GM23338 (cell line): Measurements from ENCODE around the gene EXOC6B.

Source experiments
- CREB1 ChIP-seq: fragments of 250-450 bp; sonication (Bioruptor Pico); IDR thresholded peaks from 2 replicates; pipeline ENCODE4 v1.5.0; 2020; ENCODE audit warnings: low read depth, mild to moderate bottlenecking, moderate library complexity
- CTCF ChIP-seq, 2 experiments: fragments of 200-600 bp in 1 of 2; sonication (generic) in 1 of 2; conservative IDR thresholded peaks; 2 replicates each; pipeline versions ENCODE4 v1.5.1 to v1.6.1; 2016 to 2017; ENCODE audit warnings: antibody characterized with exemption in 2 of 2, low read depth in 2 of 2, mild to moderate bottlenecking in 2 of 2, moderate library complexity in 1 of 2
- EZH2 ChIP-seq: fragments of 200-600 bp; sonication (generic); IDR thresholded peaks from one replicate; pipeline ENCODE4 v1.8.0; 2017; ENCODE audit warnings: antibody characterized with exemption, mild to moderate bottlenecking, low read depth; ENCODE audit not compliant: unreplicated experiment
- EZH2phosphoT487 ChIP-seq: fragments of 200-600 bp; sonication (generic); IDR thresholded peaks from one replicate; pipeline ENCODE4 v1.8.1; 2018; ENCODE audit warnings: antibody characterized with exemption; ENCODE audit not compliant: unreplicated experiment
- JUNB ChIP-seq: IDR thresholded peaks from one replicate; pipeline ENCODE4 v1.6.1; 2016; ENCODE audit warnings: antibody characterized with exemption; ENCODE audit not compliant: unreplicated experiment
- NANOG ChIP-seq: IDR thresholded peaks from 2 replicates; pipeline ENCODE4 v1.6.1; 2016; ENCODE audit warnings: antibody characterized with exemption, borderline replicate concordance
- POLR2AphosphoS5 ChIP-seq: IDR thresholded peaks from 2 replicates; pipeline ENCODE4 v1.6.1; 2016; ENCODE audit warnings: antibody characterized with exemption, low read depth
- REST ChIP-seq: IDR thresholded peaks from one replicate; pipeline ENCODE4 v1.6.1; 2018; ENCODE audit warnings: antibody characterized with exemption; ENCODE audit not compliant: unreplicated experiment
- STAT1 ChIP-seq: IDR thresholded peaks from one replicate; pipeline ENCODE4 v1.6.1; 2016; ENCODE audit warnings: antibody characterized with exemption; ENCODE audit not compliant: unreplicated experiment
- ZNF114 ChIP-seq: fragments of 250-450 bp; sonication (Bioruptor Pico); IDR thresholded peaks from 2 replicates; pipeline ENCODE4 v1.5.0; 2020; ENCODE audit warnings: mild to moderate bottlenecking, moderate library complexity
- ZNF462 ChIP-seq: fragments of 250-450 bp; sonication (Bioruptor Pico); IDR thresholded peaks from 2 replicates; pipeline ENCODE4 v1.5.0; 2020; ENCODE audit warnings: mild to moderate bottlenecking, moderate library complexity

- TF ChIP-seq CTCF (conservative IDR thresholded peaks at IDR 0.05; ENCODE audit: low read depth in 2 of 2), result no peak
- no peak for TF ChIP-seq EZH2
- no peak for TF ChIP-seq EZH2phosphoT487
- no peak for TF ChIP-seq POLR2AphosphoS5
- no peak for TF ChIP-seq REST
- no peak for TF ChIP-seq ZNF114 (CRISPR knock-in tag)
- no peak for TF ChIP-seq NANOG
- no peak for TF ChIP-seq CREB1
- TF ChIP-seq JUNB, result no peak
- TF ChIP-seq STAT1, result no peak
- no peak for TF ChIP-seq ZNF462 (CRISPR knock-in tag)
Measured at GRCh38 chr2:72412214-72412613, 413.6 kb downstream of the EXOC6B start.
